Karpas-422 (cell line): ENCODE data around the gene TEKT3. TPM values are rescaled to one million over a fixed set of nuclear protein-coding genes. Genes with fewer than 3 reads are reported as not detected.

Experiments
- DNase-seq: peaks from one replicate; pipeline ENCODE4 v3.0.0-alpha.2; 2015
- H2AFZ ChIP-seq: fragments of 200-600 bp; sonication (generic); 2 replicates; pipeline ENCODE4 v1.6.1; 2014; ENCODE audit warnings: antibody characterized with exemption, low read length, mixed read lengths
- H3K27ac ChIP-seq: fragments of 200-600 bp; sonication (generic); 2 replicates; pipeline ENCODE4 v1.5.1; 2014; ENCODE audit warnings: mild to moderate bottlenecking, low read length, moderate library complexity
- H3K27me3 ChIP-seq: fragments of 200-600 bp; sonication (generic); 2 replicates; pipeline ENCODE4 v1.6.1; 2014; ENCODE audit warnings: low read length, mixed read lengths
- H3K36me3 ChIP-seq: fragments of 200-600 bp; sonication (generic); 2 replicates; pipeline ENCODE4 v1.6.1; 2014; ENCODE audit warnings: low read length, mixed read lengths; ENCODE audit not compliant: insufficient read depth
- H3K4me1 ChIP-seq: fragments of 200-600 bp; sonication (generic); 2 replicates; pipeline ENCODE4 v1.6.1; 2014; ENCODE audit warnings: mild to moderate bottlenecking, low read length, mixed read lengths
- H3K4me2 ChIP-seq: fragments of 200-600 bp; sonication (generic); 2 replicates; pipeline ENCODE4 v1.6.1; 2014; ENCODE audit warnings: low read length, low read depth, mild to moderate bottlenecking; ENCODE audit not compliant: poor library complexity, severe bottlenecking
- H3K4me3 ChIP-seq: fragments of 200-600 bp; sonication (generic); 2 replicates; pipeline ENCODE4 v1.5.1; 2014; ENCODE audit warnings: mild to moderate bottlenecking, antibody characterized with exemption, low read length, mixed read lengths
- H3K79me2 ChIP-seq: fragments of 200-600 bp; sonication (generic); 2 replicates; pipeline ENCODE4 v1.6.1; 2014; ENCODE audit warnings: mild to moderate bottlenecking, low read length, mixed read lengths
- H3K9ac ChIP-seq: fragments of 200-600 bp; sonication (generic); 2 replicates; pipeline ENCODE4 v1.6.0; 2014; ENCODE audit warnings: low read length
- H3K9me2 ChIP-seq: fragments of 200-600 bp; sonication (generic), shearing (Covaris generic); replicated peaks from 2 replicates; pipeline ENCODE4 v1.6.0; 2014; ENCODE audit warnings: mild to moderate bottlenecking, low read length, moderate library complexity; ENCODE audit not compliant: insufficient read depth
- H3K9me3 ChIP-seq: fragments of 300-700, 200-600 bp; sonication (generic); 2 replicates; pipeline ENCODE4 v1.6.1; 2014; ENCODE audit warnings: low read length, mixed read lengths
- H4K20me1 ChIP-seq: fragments of 200-600 bp; sonication (generic); 2 replicates; pipeline ENCODE4 v1.6.1; 2014; ENCODE audit warnings: mild to moderate bottlenecking, antibody characterized with exemption, low read length, low read depth; ENCODE audit not compliant: insufficient read depth
- total RNA-seq: library from RNA; depleted of rRNA; stranded (reverse); fragments of >200 nt; shearing (Covaris generic); gene quantifications from 2 replicates; pipeline ENCODE4 v1.2.3, GENCODE V29; 2014; ENCODE audit warnings: low replicate concordance; rRNA removed

Gene TEKT3
- total RNA-seq, result not detected in 2 replicates

DNA sequence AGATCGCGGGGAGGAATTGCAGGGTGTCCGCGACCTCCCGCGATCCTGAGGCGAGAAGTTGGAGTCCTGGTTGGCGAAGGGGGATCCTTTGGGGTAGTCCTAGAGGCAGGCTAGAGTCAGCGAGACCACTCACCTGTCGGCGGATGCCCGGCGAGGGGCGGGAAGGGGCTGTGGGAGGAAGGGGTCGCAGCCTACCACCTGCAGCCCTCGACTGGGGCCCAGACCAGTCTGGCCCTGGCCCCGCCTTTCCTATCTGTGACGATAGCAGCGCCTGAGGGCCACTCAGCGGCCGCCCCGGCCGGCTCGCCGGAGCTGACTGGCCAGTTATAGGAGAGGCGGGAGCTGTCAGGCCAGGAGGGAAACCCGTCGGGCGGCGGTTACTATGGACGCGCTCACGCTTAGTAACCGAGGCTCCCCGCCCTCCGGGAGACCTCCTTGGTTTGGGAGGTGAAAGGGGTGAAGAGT lies at the start of gene TEKT3:
TEKT3 (minus strand) TSS at position 213 of the 465 bp plus-strand sequence. CDS start 10,012 bp downstream, outside the sequence.
- no peak within 1 kb of the TSS for H2AFZ ChIP-seq
- H3K9ac ChIP-seq, result no peak within 1 kb of the TSS
- H3K4me1 ChIP-seq, result no peaks in the 10 kb centered on the region
- no peak for DNase-seq
- H3K9me2 ChIP-seq, result no peaks in the 10 kb centered on the region
- no peaks in the 10 kb centered on the region for H3K9me3 ChIP-seq
- H3K4me3 ChIP-seq, result no peak within 1 kb of the TSS
- H3K79me2 ChIP-seq, result no peaks in the 10 kb centered on the region
- H3K36me3 ChIP-seq, result no peaks in the 10 kb centered on the region
- no peaks in the 10 kb centered on the region for H4K20me1 ChIP-seq
- no peak within 1 kb of the TSS for H3K4me2 ChIP-seq
- H3K27me3 ChIP-seq, result no peaks in the 10 kb centered on the region
- no peak within 1 kb of the TSS for H3K27ac ChIP-seq

DNA sequence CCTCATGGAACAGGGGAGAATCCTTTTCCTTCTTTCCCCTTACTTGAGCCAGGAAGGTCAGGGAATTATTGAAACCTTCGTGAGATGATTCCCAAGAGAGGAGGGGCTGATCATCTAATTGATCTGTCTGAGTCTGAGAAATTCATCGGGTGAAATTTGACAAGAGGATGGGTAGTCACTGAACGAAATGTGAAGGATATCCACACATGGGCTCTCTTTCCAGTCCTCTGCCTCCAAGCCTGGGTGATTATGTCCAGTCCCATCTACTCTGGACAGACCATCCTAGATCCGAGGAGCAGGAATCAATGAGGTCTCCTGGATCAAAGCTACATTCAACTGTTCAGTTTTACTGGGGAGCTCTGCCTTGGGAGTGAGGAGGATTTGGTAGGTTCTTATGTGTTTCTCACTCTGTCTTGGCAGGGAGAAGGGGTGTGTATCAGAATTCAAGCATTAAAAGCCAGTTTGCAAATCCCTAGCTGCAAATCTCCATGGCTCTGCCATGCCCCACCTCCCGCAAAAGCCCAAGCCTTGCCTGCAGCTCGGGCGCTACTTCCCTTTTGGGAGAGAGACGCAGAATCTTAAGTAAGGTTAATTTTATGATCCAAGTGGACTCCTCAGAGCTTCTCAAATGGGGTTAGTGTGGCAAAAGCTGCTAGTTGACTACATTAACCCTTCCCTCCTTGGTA lies 47.1 kb upstream of the TEKT3 start:
- no peaks in the 10 kb centered on the region for H4K20me1 ChIP-seq
- H3K9me3 ChIP-seq, result no peaks in the 10 kb centered on the region
- H3K27ac ChIP-seq, result no peak overlapping the region
- H3K9me2 ChIP-seq, result no peaks in the 10 kb centered on the region
- no peaks in the 10 kb centered on the region for H3K36me3 ChIP-seq
- no peaks in the 10 kb centered on the region for H3K79me2 ChIP-seq
- no peak overlapping the region for H3K4me3 ChIP-seq
- H3K9ac ChIP-seq, result no peak overlapping the region
- no peak overlapping the region for H2AFZ ChIP-seq
- H3K27me3 ChIP-seq, result no peaks in the 10 kb centered on the region; the same call in 1 of the 2 replicates
- H3K4me2 ChIP-seq, result no peak overlapping the region
- H3K4me1 ChIP-seq, result no peaks in the 10 kb centered on the region
- DNase-seq, result no peak

DNA sequence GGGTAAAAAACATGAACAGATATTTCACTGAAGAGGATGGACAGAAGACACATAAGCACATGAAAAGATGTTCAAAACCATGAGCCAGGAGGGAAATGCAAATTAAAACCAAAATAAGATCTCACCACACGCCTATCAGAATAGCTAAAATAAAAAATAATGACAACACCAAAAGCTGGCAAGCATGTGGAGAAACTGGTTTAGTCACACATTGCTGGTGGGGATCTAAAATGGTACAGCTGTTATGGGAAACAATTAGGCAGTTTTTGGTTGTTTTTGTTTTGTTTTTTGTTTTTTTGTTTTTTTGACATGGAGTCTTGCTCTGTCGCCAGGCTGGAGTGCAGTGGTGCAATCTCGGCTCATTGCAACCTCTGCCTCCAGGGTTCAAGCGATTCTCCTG lies 44.7 kb upstream of the TEKT3 start:
- H3K4me1 ChIP-seq, result no peaks in the 10 kb centered on the region

DNA sequence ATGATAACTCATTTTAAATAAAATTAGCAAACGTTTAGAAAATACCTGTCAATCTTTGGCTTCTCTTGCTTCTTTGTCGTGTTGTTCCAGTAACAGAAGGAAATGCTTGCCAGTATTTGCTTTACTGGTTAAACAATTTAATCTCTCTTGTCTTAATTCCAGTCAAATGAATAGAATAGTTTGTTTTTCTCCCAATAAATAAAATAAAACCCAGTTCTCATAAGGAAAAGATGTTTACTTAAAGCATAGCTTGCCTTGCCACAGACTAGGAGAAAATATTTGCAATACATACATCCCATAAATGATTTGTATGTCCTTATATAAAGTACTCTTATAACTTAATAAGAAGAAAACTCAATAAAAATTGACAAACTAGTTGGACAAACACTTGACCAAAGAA lies 43.9 kb upstream of the TEKT3 start:
- Histone ChIP-seq H4K20me1 (no peaks in the 10 kb centered on the region), H3K27ac (no peak overlapping the region), H3K9me3 (no peaks in the 10 kb centered on the region), H3K4me3 (no peak overlapping the region), H3K36me3 (no peaks in the 10 kb centered on the region), H3K27me3 (no peaks in the 10 kb centered on the region), H3K4me2 (no peak overlapping the region), H3K9me2 (no peaks in the 10 kb centered on the region), H2AFZ (no peak overlapping the region), H3K4me1 (no peaks in the 10 kb centered on the region), H3K9ac (no peak overlapping the region), H3K79me2 (no peaks in the 10 kb centered on the region)
- DNase-seq, result no peak

More for the DNA sequence above, 44.7 kb upstream of the TEKT3 start:
- Histone ChIP-seq H3K4me3 (no peak overlapping the region), H4K20me1 (no peaks in the 10 kb centered on the region), H3K9ac (no peak overlapping the region), H3K4me2 (no peak overlapping the region), H3K27ac (no peak overlapping the region), H3K9me3 (no peaks in the 10 kb centered on the region), H3K9me2 (no peaks in the 10 kb centered on the region), H2AFZ (no peak overlapping the region), H3K79me2 (no peaks in the 10 kb centered on the region), H3K36me3 (no peaks in the 10 kb centered on the region), H3K27me3 (no peaks in the 10 kb centered on the region)
- DNase-seq, result no peak

DNA sequence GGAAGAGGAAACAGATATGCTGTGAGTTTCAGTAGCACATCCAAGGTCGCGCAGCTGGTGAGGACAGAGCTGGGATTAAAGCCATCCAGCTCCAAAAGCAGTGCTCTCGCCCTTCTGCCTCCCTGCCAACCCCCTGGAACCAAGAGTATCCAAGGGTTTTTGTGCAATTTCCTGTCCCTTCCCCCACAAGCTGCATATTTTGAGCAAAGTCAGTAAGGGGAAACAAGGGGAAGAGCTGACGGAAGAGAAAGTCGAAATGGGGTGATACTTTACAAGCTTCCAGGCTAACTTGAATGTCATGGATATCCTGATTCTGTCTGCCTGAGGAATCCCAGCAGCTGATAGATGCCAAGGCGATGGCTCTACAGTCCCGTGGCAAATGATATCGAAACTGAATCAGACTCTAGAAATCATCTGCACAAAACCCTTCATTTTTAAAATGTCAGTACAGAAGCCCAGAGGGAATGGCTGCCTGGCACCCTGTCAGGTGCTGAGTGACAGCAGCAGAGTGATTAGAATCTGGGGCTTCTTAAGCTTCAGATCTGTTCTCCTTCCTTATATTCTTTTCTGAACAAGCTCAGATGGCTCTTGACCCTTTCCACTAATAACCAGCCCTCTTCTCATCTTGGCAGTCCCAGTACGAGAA lies 42.9 kb upstream of the TEKT3 start:
- H3K27ac ChIP-seq, result no peak overlapping the region
- no peak overlapping the region for H3K4me2 ChIP-seq
- no peak overlapping the region for H3K4me3 ChIP-seq
- H4K20me1 ChIP-seq, result no peaks in the 10 kb centered on the region
- H3K9ac ChIP-seq, result no peak overlapping the region
- no peaks in the 10 kb centered on the region for H3K79me2 ChIP-seq
- H3K27me3 ChIP-seq, result no peaks in the 10 kb centered on the region
- no peak for DNase-seq
- H2AFZ ChIP-seq, result no peak overlapping the region
- no peaks in the 10 kb centered on the region for H3K9me2 ChIP-seq
- H3K9me3 ChIP-seq, result no peaks in the 10 kb centered on the region
- no peaks in the 10 kb centered on the region for H3K36me3 ChIP-seq
- no peaks in the 10 kb centered on the region for H3K4me1 ChIP-seq

DNA sequence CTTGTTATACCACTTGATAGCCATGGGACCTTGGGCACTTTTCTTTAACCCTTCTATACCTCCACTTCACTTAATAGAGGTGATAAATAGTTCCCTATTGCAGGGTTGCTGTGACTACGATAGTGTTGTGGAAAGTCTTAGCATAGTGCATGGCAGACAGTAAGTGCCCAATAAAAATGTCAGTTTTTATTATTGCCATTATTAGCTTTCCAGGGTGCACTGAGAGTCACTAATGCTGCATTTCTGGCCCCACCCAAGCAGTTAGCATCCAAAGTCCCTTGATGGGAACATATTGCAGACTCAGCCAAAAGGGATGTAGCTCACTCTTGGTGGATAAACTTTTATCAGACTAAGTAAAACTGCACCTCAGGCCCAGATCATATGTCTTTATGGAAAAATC lies 41.5 kb upstream of the TEKT3 start:
- H3K4me2 ChIP-seq, result no peak overlapping the region
- H3K9me3 ChIP-seq, result no peaks in the 10 kb centered on the region
- H2AFZ ChIP-seq, result no peak overlapping the region
- no peak for DNase-seq
- H4K20me1 ChIP-seq, result no peaks in the 10 kb centered on the region
- H3K27ac ChIP-seq, result no peak overlapping the region
- no peaks in the 10 kb centered on the region for H3K9me2 ChIP-seq
- H3K79me2 ChIP-seq, result no peaks in the 10 kb centered on the region
- H3K27me3 ChIP-seq, result no peaks in the 10 kb centered on the region
- no peak overlapping the region for H3K9ac ChIP-seq
- H3K4me1 ChIP-seq, result no peaks in the 10 kb centered on the region
- H3K4me3 ChIP-seq, result no peak overlapping the region
- no peaks in the 10 kb centered on the region for H3K36me3 ChIP-seq

DNA sequence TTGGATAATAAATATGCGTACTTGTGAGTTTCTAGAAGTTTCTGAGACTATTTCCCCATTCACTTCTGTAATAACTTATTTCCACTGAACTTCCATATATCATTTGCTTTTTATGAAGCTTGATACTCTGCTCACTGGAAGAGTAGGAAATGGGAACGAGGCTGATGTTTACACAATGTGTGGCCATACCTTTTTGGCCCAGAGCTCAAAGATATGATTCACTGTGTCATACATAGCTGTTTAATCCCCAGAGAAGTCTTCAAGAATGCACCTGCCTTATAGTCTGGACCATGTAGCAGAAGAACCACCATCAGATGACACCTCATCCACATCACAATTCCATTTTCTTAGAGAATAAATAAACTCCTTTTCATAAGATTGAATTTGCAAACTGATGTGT lies 40.3 kb upstream of the TEKT3 start:
- H3K9ac ChIP-seq, result no peak overlapping the region
- no peak for DNase-seq
- no peaks in the 10 kb centered on the region for H4K20me1 ChIP-seq
- H3K4me1 ChIP-seq, result no peaks in the 10 kb centered on the region
- no peak overlapping the region for H3K4me3 ChIP-seq
- no peak overlapping the region for H3K4me2 ChIP-seq
- no peaks in the 10 kb centered on the region for H3K9me2 ChIP-seq
- H3K9me3 ChIP-seq, result no peaks in the 10 kb centered on the region
- no peaks in the 10 kb centered on the region for H3K36me3 ChIP-seq
- no peak overlapping the region for H3K27ac ChIP-seq
- H3K27me3 ChIP-seq, result no peaks in the 10 kb centered on the region
- H3K79me2 ChIP-seq, result no peaks in the 10 kb centered on the region
- no peak overlapping the region for H2AFZ ChIP-seq

DNA sequence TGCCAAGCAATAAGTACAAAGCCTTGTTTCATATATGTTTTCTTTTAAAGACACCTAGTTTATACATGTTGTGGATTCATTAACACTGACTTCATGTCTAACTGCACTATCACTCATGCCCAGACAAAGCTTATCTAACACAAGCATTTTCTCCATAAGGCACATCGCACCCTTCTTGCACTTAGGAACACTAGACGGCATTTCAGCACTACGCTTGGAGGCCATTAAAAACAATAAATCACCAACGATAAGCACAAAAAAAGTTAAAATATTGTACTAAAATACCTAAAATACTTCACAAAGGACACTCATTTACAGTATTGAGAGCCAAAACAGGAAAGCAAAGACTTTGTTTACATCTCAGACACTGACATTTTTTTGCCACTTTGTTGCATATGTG lies 39.0 kb upstream of the TEKT3 start:
- Histone ChIP-seq H3K9me3 (no peaks in the 10 kb centered on the region), H3K4me3 (no peak overlapping the region), H4K20me1 (no peaks in the 10 kb centered on the region), H2AFZ (no peak overlapping the region), H3K9ac (no peak overlapping the region), H3K27ac (no peak overlapping the region), H3K36me3 (no peaks in the 10 kb centered on the region), H3K27me3 (no peaks in the 10 kb centered on the region), H3K9me2 (no peaks in the 10 kb centered on the region), H3K4me1 (no peaks in the 10 kb centered on the region), H3K4me2 (no peak overlapping the region), H3K79me2 (no peaks in the 10 kb centered on the region)
- DNase-seq, result no peak
